ENCODE data around the gene GRIA1.

DNA sequence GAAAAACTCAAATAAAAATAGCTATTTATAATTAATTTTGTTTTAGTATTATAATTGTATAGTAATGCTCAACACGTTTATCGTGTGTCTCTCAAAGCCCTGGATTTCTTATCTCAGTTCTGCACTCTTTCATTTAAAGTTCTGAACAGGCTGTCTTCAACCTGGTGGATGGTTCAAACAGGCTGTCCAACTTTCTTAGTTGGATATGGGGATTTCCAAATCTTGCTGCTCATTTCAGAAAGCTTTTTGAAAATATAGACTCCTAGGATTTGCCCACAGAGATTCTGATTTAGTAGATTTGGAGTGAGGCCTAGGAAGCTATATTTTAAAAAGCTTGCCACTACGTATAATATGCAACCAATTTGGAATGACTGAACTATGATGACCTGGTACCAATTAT, 120.3 kb downstream of the GRIA1 start:
- TF ChIP-seq, protein P1, sequence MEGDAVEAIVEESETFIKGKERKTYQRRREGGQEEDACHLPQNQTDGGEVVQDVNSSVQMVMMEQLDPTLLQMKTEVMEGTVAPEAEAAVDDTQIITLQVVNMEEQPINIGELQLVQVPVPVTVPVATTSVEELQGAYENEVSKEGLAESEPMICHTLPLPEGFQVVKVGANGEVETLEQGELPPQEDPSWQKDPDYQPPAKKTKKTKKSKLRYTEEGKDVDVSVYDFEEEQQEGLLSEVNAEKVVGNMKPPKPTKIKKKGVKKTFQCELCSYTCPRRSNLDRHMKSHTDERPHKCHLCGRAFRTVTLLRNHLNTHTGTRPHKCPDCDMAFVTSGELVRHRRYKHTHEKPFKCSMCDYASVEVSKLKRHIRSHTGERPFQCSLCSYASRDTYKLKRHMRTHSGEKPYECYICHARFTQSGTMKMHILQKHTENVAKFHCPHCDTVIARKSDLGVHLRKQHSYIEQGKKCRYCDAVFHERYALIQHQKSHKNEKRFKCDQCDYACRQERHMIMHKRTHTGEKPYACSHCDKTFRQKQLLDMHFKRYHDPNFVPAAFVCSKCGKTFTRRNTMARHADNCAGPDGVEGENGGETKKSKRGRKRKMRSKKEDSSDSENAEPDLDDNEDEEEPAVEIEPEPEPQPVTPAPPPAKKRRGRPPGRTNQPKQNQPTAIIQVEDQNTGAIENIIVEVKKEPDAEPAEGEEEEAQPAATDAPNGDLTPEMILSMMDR (IDR thresholded peaks at IDR 0.05): no peak
- TF ChIP-seq EP300 (IDR thresholded peaks at IDR 0.05): no peak

Measured in gastroesophageal sphincter (tissue), 3 donors.